Heart right ventricle (tissue), 16 donors: Measurements from ENCODE around the gene SV2B. TPM values are rescaled to one million over a fixed set of nuclear protein-coding genes. Genes with fewer than 3 reads are reported as not detected.

Experiments used
- ATAC-seq, 8 donors: fragments of 200-7000 bp; cut with Tn5 transposase; one replicate each; pipeline ENCODE4 v1.9.1; 2020; ENCODE audit warnings: mild to moderate bottlenecking in 8 of 8, moderate library complexity in 8 of 8, moderate number of reproducible peaks in 1 of 8
- DNase-seq, 2 donors: peaks; one replicate each; pipeline ENCODE4 v3.0.0-alpha.2; 2020
- H3K27ac ChIP-seq, 10 donors: fragments of 200-600 bp; sonication (generic) in 2 of 10; one replicate each; pipeline versions ENCODE4 v1.5.0 to v1.8.0; 2020 to 2022; ENCODE audit warnings: mild to moderate bottlenecking in 3 of 10
- H3K27me3 ChIP-seq, 7 donors: fragments of 200-600 bp; one replicate each; pipeline ENCODE4 v1.8.0; 2021 to 2022; ENCODE audit warnings: mild to moderate bottlenecking in 2 of 7
- H3K36me3 ChIP-seq, 9 donors: fragments of 200-600 bp; sonication (generic) in 1 of 9; one replicate each; pipeline versions ENCODE4 v1.5.0 to v1.8.0; 2020 to 2022; ENCODE audit warnings: mild to moderate bottlenecking in 2 of 9
- H3K4me1 ChIP-seq, 9 donors: fragments of 200-600 bp; sonication (generic) in 1 of 9; one replicate each; pipeline versions ENCODE4 v1.5.0 to v1.8.0; 2020 to 2022; ENCODE audit warnings: mild to moderate bottlenecking in 4 of 9
- H3K4me3 ChIP-seq, 10 donors: fragments of 200-600 bp; sonication (generic) in 2 of 10; one replicate each; pipeline versions ENCODE4 v1.5.0 to v1.8.0; 2020 to 2022; ENCODE audit warnings: mild to moderate bottlenecking in 7 of 10, moderate library complexity in 2 of 10
- H3K9me3 ChIP-seq, 11 donors: fragments of 200-600 bp in 10 of 11; sonication (generic) in 2 of 11; one replicate each; pipeline versions ENCODE4 v1.5.0 to v1.8.0; 2013 to 2022; ENCODE audit warnings: mild to moderate bottlenecking in 2 of 11, control low read depth in 1 of 11, moderate library complexity in 1 of 11
- CTCF ChIP-seq, 9 donors: fragments of 200-600 bp; sonication (generic) in 2 of 9; IDR thresholded peaks; one replicate each; pipeline versions ENCODE4 v1.5.0 to v1.8.0; 2021 to 2022; ENCODE audit warnings: antibody characterized with exemption in 9 of 9, mild to moderate bottlenecking in 5 of 9, moderate library complexity in 1 of 9
- WGBS, 2 donors: extraction: QIAGEN DNeasy Blood & Tissue Kit; methylation state at CpG; one replicate each; pipeline ENCODE4 v1.1.7; 2013; ENCODE audit warnings: inconsistent platforms in 1 of 2; 5-methylcytosine and 5-hydroxymethylcytosine counted together
- intact Hi-C, 10 donors: fragments of 100-400 bp; cut with DNase I; formaldehyde crosslinking; loops; one replicate each; pipeline versions ENCODE4 v1.11.1 to v1.14.2; 2022
- polyA plus RNA-seq, 2 donors: library from polyadenylated mRNA; stranded (reverse); fragments of 200-250 nt; gene quantifications; one replicate each; pipeline ENCODE4 v1.2.3, GENCODE V29; 2013
- total RNA-seq, 10 donors: library from RNA; stranded (reverse); fragmentation: NEBNext Ultra II Directional in 3 of 10; extraction: Animal tissue kit (Norgen Biotek cat#: 25700) in 3 of 10; gene quantifications; one replicate each; pipeline versions ENCODE4 v1.2.1 to v1.2.4, GENCODE V29; 2021 to 2023
- donor health status: Arrhythmogenic right ventricular cardiomyopathy.
- donor health status: ischemic (EF 13 %, LVEDD 7.1; RV severe dilation, severe dysfunction).
- donor health status: healthy with polysubstance abuse.
- donor health status: DM: no; HTN: yes; CAD: no.
- donor health status: DM: no; HTN: no; CAD: no.
- donor health status: ischemic (EF 25% LVEDD 6.9; RV normal size, moderate dysfunction).
- donor health status: ischemic (EF 25% LVEDD 5.7; RV mildly dilated, moderate dysfunction).
- donor health status: healthy.
- donor health status: DM: yes; HTN: yes; CAD: no.
- donor health status: Ischemic cardiomyopathy.
- donor health status: ischemic (EF 35%, LVEDD 5.7; RV mildly dilated, moderate dysfunction).
- donor health status: nonischemic (EF 11% LVEDD 7.7; RV severe dilation, severe dysfunction).
- donor health status: DM: yes; HTN: yes; CAD: no.
- donor health status: PGD.
- donor health status: ischemic (EF 29% LVEDD 5.4; RV normal size, mild dysfunction).
- donor health status: nonischemic (EF 23%, LVEDD 6.1; RV moderate dilation, normal function).

Gene SV2B
- total and polyA plus RNA-seq, 12 donors, result 0.29 to 15.7 (median 1.5) TPM

DNA sequence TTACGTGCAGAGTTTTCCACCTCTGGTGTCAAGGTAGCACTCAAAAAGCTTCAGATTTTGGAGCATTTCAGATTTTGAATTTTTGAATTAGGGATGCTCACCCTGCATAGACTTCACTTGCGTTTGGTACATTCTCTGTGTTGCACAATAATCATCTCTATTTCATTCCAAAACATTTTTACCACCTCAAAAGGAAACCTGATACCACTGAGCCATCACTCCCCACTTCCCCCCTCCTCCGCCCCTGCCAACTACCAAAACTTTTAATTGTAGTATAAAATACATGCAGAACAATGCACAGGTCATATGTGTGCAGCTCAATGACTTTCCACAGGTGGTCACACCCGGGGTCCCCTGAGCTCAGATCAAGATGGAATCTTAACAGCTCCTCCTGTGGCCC lies 208.8 kb downstream of the SV2B start:
- DNase-seq (no peak), ATAC-seq (no peak)
- Histone ChIP-seq H3K4me1 (peaks cover 0 to 22% (median 5%) of the 10 kb centered on the region in 9 donors), H3K9me3 (no peaks in the 10 kb centered on the region), H3K27me3 (peaks cover 0 to 20% (median under 1%) of the 10 kb centered on the region in 7 donors), H3K36me3 (no peaks in the 10 kb centered on the region), H3K27ac (no peak overlapping the region), H3K4me3 (no peak overlapping the region)
- no peak for TF ChIP-seq CTCF (IDR thresholded peaks at IDR 0.05)
- 75 to 82% methylated on average over 4 of the region's 4 CpGs for WGBS, 2 donors
- intact Hi-C loops, result loop anchor here in 9 of 10 donors (5.0 to 10.0 kb wide), 8 partner anchors 206 to 768 kb away; partner anchors contain the start of gene SLCO3A1 (in 3 of the 9)

GRCh38 chr15:91311986-91312385 lies 211.9 kb downstream of the SV2B start:
- Histone ChIP-seq H3K27me3 (peaks cover 0 to 13% (median 0%) of the 10 kb centered on the region in 7 donors), H3K4me3 (no peak overlapping the region), H3K36me3 (no peaks in the 10 kb centered on the region), H3K9me3 (no peaks in the 10 kb centered on the region), H3K4me1 (peaks cover 0 to 22% (median 0%) of the 10 kb centered on the region in 9 donors), H3K27ac (peak overlapping the region in 1 of 10 donors; percentile 5)
- no peak for ATAC-seq
- no peak for DNase-seq
- intact Hi-C loops, result loop anchor here in 1 of 10 donors (10.0 kb wide), 1 partner anchor 343 kb away; no protein-coding TSS in a partner anchor
- TF ChIP-seq CTCF (IDR thresholded peaks at IDR 0.05), result no peak
- WGBS, 2 donors, result 62 to 73% methylated on average over 2 of the region's 2 CpGs

- Histone ChIP-seq H3K9me3 (no peaks in the 10 kb centered on the region), H3K36me3 (no peaks in the 10 kb centered on the region), H3K4me3 (no peak overlapping the region), H3K27me3 (peaks cover 0 to 4% (median 0%) of the 10 kb centered on the region in 7 donors), H3K4me1 (peaks cover 0 to 12% (median 0%) of the 10 kb centered on the region in 9 donors), H3K27ac (no peak overlapping the region)
- intact Hi-C loops, result loop anchor here in 1 of 10 donors (10.0 kb wide), 1 partner anchor 339 kb away; no protein-coding TSS in a partner anchor
- DNase-seq (no peak), ATAC-seq (no peak)
- no peak for TF ChIP-seq CTCF (IDR thresholded peaks at IDR 0.05)
- 79 to 84% methylated on average over 7 of the region's 7 CpGs for WGBS, 2 donors
Measured at GRCh38 chr15:91316126-91316525, 216.1 kb downstream of the SV2B start.

DNA sequence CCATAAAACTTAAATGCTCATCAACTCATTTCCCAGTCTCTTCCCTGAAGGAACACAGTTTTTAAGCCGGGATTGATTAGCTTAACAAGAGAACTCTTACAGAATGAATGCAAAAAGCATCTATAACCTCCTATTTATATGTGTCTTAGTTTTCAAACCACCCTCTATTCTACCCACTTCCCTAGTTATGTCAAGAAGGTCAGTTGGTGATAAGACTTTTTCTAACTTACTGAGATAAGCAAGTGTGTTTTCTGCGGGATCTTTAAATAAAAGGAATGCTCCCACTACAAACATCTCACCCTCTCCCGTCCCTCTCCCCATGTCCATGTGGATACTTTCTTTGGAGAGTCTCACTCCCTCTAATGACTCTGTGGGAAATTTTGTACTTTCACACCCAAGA lies 218.5 kb downstream of the SV2B start:
- Histone ChIP-seq H3K27me3 (peaks cover 0 to 4% (median 0%) of the 10 kb centered on the region in 7 donors), H3K36me3 (no peaks in the 10 kb centered on the region), H3K4me1 (no peaks in the 10 kb centered on the region), H3K27ac (no peak overlapping the region), H3K9me3 (no peaks in the 10 kb centered on the region), H3K4me3 (no peak overlapping the region)
- ATAC-seq (no peak), DNase-seq (no peak)
- no peak for TF ChIP-seq CTCF (IDR thresholded peaks at IDR 0.05)
- whole genome bisulfite sequencing, 2 donors, result 64 to 78% methylated on average over 3 of the region's 3 CpGs
- intact Hi-C loops, result loop anchor here in 1 of 10 donors (10.0 kb wide), 1 partner anchor 336 kb away; no protein-coding TSS in a partner anchor
